SK-N-SH treated with all-trans-retinoic acid at 6 μM for 48 hours (cell line): Measurements from ENCODE around the gene DGKI.

ENCODE experiments used
- ATAC-seq: fragments of 200-7000 bp; cut with Tn5 transposase; 3 replicates; pipeline ENCODE4 v1.9.1; 2020; ENCODE audit warnings: mild to moderate bottlenecking, moderate library complexity
- BACH2 ChIP-seq: fragments of 250-450 bp; sonication (Bioruptor Pico); IDR thresholded peaks from 2 replicates; pipeline ENCODE4 v1.9.0; 2021; ENCODE audit warnings: mild to moderate bottlenecking, borderline replicate concordance
- CREB5 ChIP-seq: fragments of 250-450 bp; sonication (Bioruptor Pico); IDR thresholded peaks from 2 replicates; pipeline ENCODE4 v1.5.1; 2020; ENCODE audit warnings: low read depth, mild to moderate bottlenecking, moderate library complexity
- CSDC2 ChIP-seq: fragments of 250-450 bp; sonication (Bioruptor Pico); IDR thresholded peaks from 2 replicates; pipeline ENCODE4 v1.5.0; 2020; ENCODE audit warnings: mild to moderate bottlenecking, moderate library complexity
- CSRNP3 ChIP-seq: fragments of 250-450 bp; sonication (Bioruptor Pico); IDR thresholded peaks from 2 replicates; pipeline ENCODE4 v1.5.1; 2021; ENCODE audit warnings: mild to moderate bottlenecking, moderate library complexity
- ESRRG ChIP-seq: fragments of 250-450 bp; sonication (Bioruptor Pico); IDR thresholded peaks from 2 replicates; pipeline ENCODE4 v1.6.1; 2021; ENCODE audit warnings: mild to moderate bottlenecking
- GLIS3 ChIP-seq: fragments of 250-450 bp; sonication (Bioruptor Pico); IDR thresholded peaks from 2 replicates; pipeline ENCODE4 v1.5.0; 2020; ENCODE audit warnings: mild to moderate bottlenecking, moderate library complexity
- ISL1 ChIP-seq: fragments of 250-450 bp; sonication (Bioruptor Pico); IDR thresholded peaks from 2 replicates; pipeline ENCODE4 v2.1.2; 2022; ENCODE audit warnings: mild to moderate bottlenecking, moderate library complexity
- OSR1 ChIP-seq: fragments of 250-450 bp; sonication (Bioruptor Pico); IDR thresholded peaks from 2 replicates; pipeline ENCODE4 v1.8.0; 2022; ENCODE audit warnings: moderate library complexity, mild to moderate bottlenecking, inconsistent platforms
- PATZ1 ChIP-seq: fragments of 250-450 bp; sonication (Bioruptor Pico); IDR thresholded peaks from 2 replicates; pipeline ENCODE4 v1.8.0; 2020; ENCODE audit warnings: mild to moderate bottlenecking, moderate library complexity, borderline replicate concordance
- POU6F1 ChIP-seq: fragments of 250-450 bp; sonication (Bioruptor Pico); IDR thresholded peaks from 2 replicates; pipeline ENCODE4 v1.8.0; 2021; ENCODE audit warnings: low read depth, mild to moderate bottlenecking, moderate library complexity, borderline replicate concordance
- PPARA ChIP-seq: fragments of 250-450 bp; sonication (Bioruptor Pico); IDR thresholded peaks from 2 replicates; pipeline ENCODE4 v1.5.0; 2020; ENCODE audit warnings: mild to moderate bottlenecking, borderline replicate concordance
- RARB ChIP-seq: fragments of 250-450 bp; sonication (Bioruptor Pico); IDR thresholded peaks from 2 replicates; pipeline ENCODE4 v1.8.0; 2021; ENCODE audit warnings: mild to moderate bottlenecking, moderate library complexity
- SNAI2 ChIP-seq: fragments of 250-450 bp; sonication (Bioruptor Pico); IDR thresholded peaks from 2 replicates; pipeline ENCODE4 v1.5.0; 2020; ENCODE audit warnings: mild to moderate bottlenecking, moderate library complexity
- TCF4 ChIP-seq: fragments of 250-450 bp; sonication (Bioruptor Pico); IDR thresholded peaks from 2 replicates; pipeline ENCODE4 v1.8.0; 2021; ENCODE audit warnings: mild to moderate bottlenecking, moderate library complexity, borderline replicate concordance
- TOX ChIP-seq: fragments of 250-450 bp; sonication (Bioruptor Pico); IDR thresholded peaks from 2 replicates; pipeline ENCODE4 v1.8.0; 2021; ENCODE audit warnings: mild to moderate bottlenecking, moderate library complexity, borderline replicate concordance
- TSHZ2 ChIP-seq: fragments of 250-450 bp; sonication (Bioruptor Pico); IDR thresholded peaks from 2 replicates; pipeline ENCODE4 v1.5.0; 2020; ENCODE audit warnings: mild to moderate bottlenecking, moderate library complexity
- ZC3H10 ChIP-seq: fragments of 250-450 bp; sonication (Bioruptor Pico); IDR thresholded peaks from 2 replicates; pipeline ENCODE4 v1.5.1; 2021; ENCODE audit warnings: mild to moderate bottlenecking, moderate library complexity
- ZFP3 ChIP-seq: fragments of 250-450 bp; sonication (Bioruptor Pico); IDR thresholded peaks from 2 replicates; pipeline ENCODE4 v1.5.0; 2020; ENCODE audit warnings: mild to moderate bottlenecking, moderate library complexity
- ZFP30 ChIP-seq: fragments of 450-650 bp; formaldehyde crosslinking; IDR thresholded peaks from 2 replicates; pipeline ENCODE4 v1.5.0; 2022; ENCODE audit warnings: mild to moderate bottlenecking, moderate library complexity
- ZNF8 ChIP-seq: fragments of 450-650 bp; formaldehyde crosslinking; IDR thresholded peaks from 2 replicates; pipeline ENCODE4 v1.5.0; 2020; ENCODE audit warnings: mild to moderate bottlenecking, moderate library complexity

DGKI gene

GRCh38 chr7:137445268-137445667 lies 401.5 kb downstream of the DGKI start:
- no peak for TF ChIP-seq TSHZ2 (CRISPR knock-in tag)
- TF ChIP-seq TOX (CRISPR knock-in tag), result no peak
- TF ChIP-seq GLIS3 (CRISPR knock-in tag), result no peak
- TF ChIP-seq BACH2 (CRISPR knock-in tag), result no peak
- no peak for TF ChIP-seq ZC3H10 (CRISPR knock-in tag)
- no peak for TF ChIP-seq CREB5 (CRISPR knock-in tag)
- TF ChIP-seq TCF4 (CRISPR knock-in tag), result no peak
- TF ChIP-seq ISL1 (CRISPR knock-in tag), result no peak
- TF ChIP-seq ZFP30 (CRISPR knock-in tag), result no peak
- no peak for TF ChIP-seq PPARA
- TF ChIP-seq CSDC2 (CRISPR knock-in tag), result no peak
- no peak for TF ChIP-seq ESRRG
- no peak for TF ChIP-seq POU6F1 (CRISPR knock-in tag)
- no peak for TF ChIP-seq ZFP3
- TF ChIP-seq OSR1 (CRISPR knock-in tag), result no peak
- TF ChIP-seq ZNF8 (CRISPR knock-in tag), result no peak
- no peak for TF ChIP-seq CSRNP3 (CRISPR knock-in tag)
- TF ChIP-seq SNAI2 (CRISPR knock-in tag), result no peak
- TF ChIP-seq RARB, result no peak
- ATAC-seq, result no peak

GRCh38 chr7:137443616-137444015 lies 403.2 kb downstream of the DGKI start:
- peak; percentile 72 for ATAC-seq

More at GRCh38 chr7:137443616-137444015, 403.2 kb downstream of the DGKI start:
- TF ChIP-seq OSR1 (CRISPR knock-in tag) (no peak), CSDC2 (CRISPR knock-in tag) (peak; percentile 37; the same call in 1 of the 2 replicates), TOX (CRISPR knock-in tag) (peak; percentile 89), ISL1 (CRISPR knock-in tag) (no peak), PATZ1 (peak; percentile 73; the same call in 1 of the 2 replicates), ZC3H10 (CRISPR knock-in tag) (peak; percentile 84; the same call in 1 of the 2 replicates), POU6F1 (CRISPR knock-in tag) (peak; percentile 82; the same call in 1 of the 2 replicates)
- TF ChIP-seq, all 23 proteins: peak for 5
